ENCODE results near the gene GUCY1A2. TPM values are rescaled to one million over a fixed set of nuclear protein-coding genes. Genes with fewer than 3 reads are reported as not detected.

GUCY1A2 gene
- total and polyA plus RNA-seq, 2 donors (not counting 1 experiment from before 2014, with no cell fraction given), result not detected

DNA sequence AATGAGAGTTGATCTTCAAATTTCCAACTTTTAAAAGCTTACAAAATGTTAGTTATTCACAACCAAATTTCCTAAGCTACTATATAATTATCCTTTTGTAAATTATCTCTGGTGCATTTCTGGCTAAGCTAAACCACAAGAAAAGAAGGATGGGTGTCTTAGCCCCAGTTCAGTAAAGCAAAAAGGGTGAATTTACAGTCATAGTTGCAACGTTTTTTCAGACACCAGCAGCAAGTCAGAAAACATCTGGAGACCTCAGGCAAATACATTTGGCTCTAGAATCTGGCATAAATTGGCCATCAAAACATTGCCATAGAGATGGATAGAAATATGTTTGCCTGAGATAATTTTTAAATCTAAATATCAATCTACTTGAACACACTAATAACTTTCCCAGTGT, 257.0 kb downstream of the GUCY1A2 start:
- H3K4me3 ChIP-seq (ENCODE audit: control extremely low read depth in 1 of 5, extremely low read depth in 1 of 5, insufficient read depth in 1 of 5, low read depth in 2 of 5, low read length in 4 of 5), result no peak overlapping the region
- ChIA-PET POLR2A (no interaction called here), CTCF (no interaction called here)
- DNase-seq (no peak), ATAC-seq (ENCODE audit: low read depth) (no peak)
- no peaks in the 10 kb centered on the region for H3K27me3 ChIP-seq (replicated peaks in 1 of 4; ENCODE audit: control extremely low read depth in 1 of 4, control insufficient read depth in 3 of 4, insufficient read depth in 4 of 4, low read length in 3 of 4)
- WGBS (ENCODE audit: insufficient coverage), result no CpG with 5 or more reads among the region's 1 CpG
- no peak overlapping the region for H3K9ac ChIP-seq (ENCODE audit: low read length)
- Mint-ChIP-seq H3K4me3 (no peak overlapping the region), H3K27ac (no peak overlapping the region), H3K27me3 (no peaks in the 10 kb centered on the region), H3K4me1 (no peaks in the 10 kb centered on the region), H3K9me3 (ENCODE audit: insufficient read depth) (peaks cover 6% of the 10 kb centered on the region)
- peaks cover 0 to 13% (median 0%) of the 10 kb centered on the region in 3 donors for H3K9me3 ChIP-seq (ENCODE audit: control extremely low read depth in 1 of 3, control insufficient read depth in 2 of 3, insufficient read depth in 1 of 3, low read length in 2 of 3)
- no peaks in the 10 kb centered on the region for H3K4me1 ChIP-seq (ENCODE audit: control insufficient read depth in 2 of 2, insufficient read depth in 2 of 2, low read length in 2 of 2)
- H3K4me2 ChIP-seq (replicated peaks; ENCODE audit: low read depth, low read length, poor library complexity, severe bottlenecking), result no peak overlapping the region
- no peak overlapping the region for H2AFZ ChIP-seq (ENCODE audit: insufficient read depth, low read depth, low read length, poor library complexity, severe bottlenecking)
- no peaks in the 10 kb centered on the region for H3K79me2 ChIP-seq (ENCODE audit: control insufficient read depth, insufficient read depth, low read length)
- no peak for TF ChIP-seq EZH2 (IDR thresholded peaks at IDR 0.05; ENCODE audit: borderline replicate concordance, insufficient read depth, low read depth, low read length, poor library complexity, severe bottlenecking)
- TF ChIP-seq CTCF (IDR thresholded peaks at IDR 0.05), result no peak
- no peak overlapping the region for H3K27ac ChIP-seq (ENCODE audit: low read length in 2 of 2)
- no peaks in the 10 kb centered on the region for H4K20me1 ChIP-seq (ENCODE audit: control insufficient read depth, insufficient read depth, low read length, poor library complexity, severe bottlenecking)
- intact Hi-C loops (cut with micrococcal nuclease), result no loop called here
- H3K36me3 ChIP-seq (replicated peaks in 1 of 2; ENCODE audit: control extremely low read depth in 1 of 2, control insufficient read depth in 1 of 2, extremely low read depth in 1 of 2, insufficient read depth in 2 of 2, low read length in 1 of 2), result no peaks in the 10 kb centered on the region

- no peak overlapping the region for H3K9ac ChIP-seq (ENCODE audit: low read length)
- no CpG with 5 or more reads among the region's 1 CpG for WGBS (ENCODE audit: insufficient coverage)
- ChIA-PET POLR2A (no interaction called here), CTCF (no interaction called here)
- H3K27ac Mint-ChIP-seq, result no peak overlapping the region
- H3K27me3 Mint-ChIP-seq, result no peaks in the 10 kb centered on the region
- no peak overlapping the region for H2AFZ ChIP-seq (ENCODE audit: insufficient read depth, low read depth, low read length, poor library complexity, severe bottlenecking)
- DNase-seq (no peak), ATAC-seq (ENCODE audit: low read depth) (no peak)
- H3K4me3 ChIP-seq (ENCODE audit: control extremely low read depth in 1 of 5, extremely low read depth in 1 of 5, insufficient read depth in 1 of 5, low read depth in 2 of 5, low read length in 4 of 5), result no peak overlapping the region
- no peaks in the 10 kb centered on the region for H3K79me2 ChIP-seq (ENCODE audit: control insufficient read depth, insufficient read depth, low read length)
- no peaks in the 10 kb centered on the region for H3K36me3 ChIP-seq (replicated peaks in 1 of 2; ENCODE audit: control extremely low read depth in 1 of 2, control insufficient read depth in 1 of 2, extremely low read depth in 1 of 2, insufficient read depth in 2 of 2, low read length in 1 of 2)
- intact Hi-C loops (cut with micrococcal nuclease), result no loop called here
- H3K27ac ChIP-seq (ENCODE audit: low read length in 2 of 2), result no peak overlapping the region
- no peak overlapping the region for H3K4me2 ChIP-seq (replicated peaks; ENCODE audit: low read depth, low read length, poor library complexity, severe bottlenecking)
- H4K20me1 ChIP-seq (ENCODE audit: control insufficient read depth, insufficient read depth, low read length, poor library complexity, severe bottlenecking), result no peaks in the 10 kb centered on the region
- peaks cover 2% of the 10 kb centered on the region for H3K9me3 Mint-ChIP-seq (ENCODE audit: insufficient read depth)
- no peak for TF ChIP-seq CTCF (IDR thresholded peaks at IDR 0.05)
- no peak for TF ChIP-seq EZH2 (IDR thresholded peaks at IDR 0.05; ENCODE audit: borderline replicate concordance, insufficient read depth, low read depth, low read length, poor library complexity, severe bottlenecking)
- no peaks in the 10 kb centered on the region for H3K4me1 ChIP-seq (ENCODE audit: control insufficient read depth in 2 of 2, insufficient read depth in 2 of 2, low read length in 2 of 2)
- H3K4me1 Mint-ChIP-seq, result no peaks in the 10 kb centered on the region
- H3K27me3 ChIP-seq (replicated peaks in 1 of 4; ENCODE audit: control extremely low read depth in 1 of 4, control insufficient read depth in 3 of 4, insufficient read depth in 4 of 4, low read length in 3 of 4), result no peaks in the 10 kb centered on the region
- H3K4me3 Mint-ChIP-seq, result no peak overlapping the region
- H3K9me3 ChIP-seq (ENCODE audit: control extremely low read depth in 1 of 3, control insufficient read depth in 2 of 3, insufficient read depth in 1 of 3, low read length in 2 of 3), result no peaks in the 10 kb centered on the region
These were observed 270.2 kb downstream of the GUCY1A2 start for GRCh38 chr11:106748059-106748458.

Data from B cell (primary cell).